Activated T-cell treated with anti-CD3 and anti-CD28 coated beads for 1 hour (primary cell): ENCODE results near the gene IQGAP1.

Source experiments
- DNase-seq: peaks from one replicate; pipeline ENCODE4 v3.0.0-alpha.2; 2020; ENCODE audit warnings: low read depth

Gene IQGAP1

DNA sequence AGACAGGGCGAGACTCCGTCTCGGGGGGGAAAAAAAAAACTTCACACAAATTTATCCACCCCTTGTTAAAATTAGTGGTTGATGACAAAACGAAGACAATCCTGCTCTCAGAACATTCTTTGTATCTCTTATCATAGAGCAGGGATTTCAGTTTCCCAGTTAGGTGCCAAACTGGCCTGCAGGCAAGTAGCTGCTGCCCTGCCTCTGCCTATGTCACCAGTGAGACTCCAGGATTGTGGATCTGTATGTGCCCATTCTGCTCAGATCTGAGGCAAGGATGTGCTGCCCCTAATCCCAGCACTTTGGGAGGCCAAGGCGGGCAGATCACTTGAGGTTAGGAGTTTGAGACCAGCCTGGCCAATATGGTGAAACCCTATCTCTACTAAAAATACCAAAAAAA is 54.4 kb downstream of the IQGAP1 start:
- DNase-seq: no peak

DNA sequence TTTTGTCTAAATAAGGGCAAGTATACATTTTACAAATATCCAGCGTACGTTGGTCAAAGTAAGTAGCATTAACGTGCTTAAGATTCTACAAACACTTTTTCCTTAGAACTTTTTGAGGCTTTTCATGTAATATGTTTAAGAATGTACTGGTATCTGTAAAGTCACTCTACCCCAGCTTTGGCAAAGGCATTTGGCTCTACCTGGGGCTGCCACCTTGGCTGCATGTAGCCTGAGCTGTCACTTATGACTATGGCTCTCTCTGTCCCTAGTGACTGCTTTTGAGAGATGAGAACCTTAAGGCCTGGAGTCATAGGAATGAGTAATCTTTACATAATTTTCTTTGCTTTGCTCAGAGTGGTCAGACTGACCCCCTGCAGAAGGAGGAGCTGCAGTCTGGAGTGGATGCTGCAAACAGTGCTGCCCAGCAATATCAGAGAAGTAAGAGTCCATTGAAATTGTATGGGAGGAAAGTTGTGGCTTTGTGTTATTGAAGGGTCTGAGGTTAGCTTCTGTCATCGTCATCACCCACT is 61.2 kb downstream of the IQGAP1 start:
- DNase-seq: no peak

DNA sequence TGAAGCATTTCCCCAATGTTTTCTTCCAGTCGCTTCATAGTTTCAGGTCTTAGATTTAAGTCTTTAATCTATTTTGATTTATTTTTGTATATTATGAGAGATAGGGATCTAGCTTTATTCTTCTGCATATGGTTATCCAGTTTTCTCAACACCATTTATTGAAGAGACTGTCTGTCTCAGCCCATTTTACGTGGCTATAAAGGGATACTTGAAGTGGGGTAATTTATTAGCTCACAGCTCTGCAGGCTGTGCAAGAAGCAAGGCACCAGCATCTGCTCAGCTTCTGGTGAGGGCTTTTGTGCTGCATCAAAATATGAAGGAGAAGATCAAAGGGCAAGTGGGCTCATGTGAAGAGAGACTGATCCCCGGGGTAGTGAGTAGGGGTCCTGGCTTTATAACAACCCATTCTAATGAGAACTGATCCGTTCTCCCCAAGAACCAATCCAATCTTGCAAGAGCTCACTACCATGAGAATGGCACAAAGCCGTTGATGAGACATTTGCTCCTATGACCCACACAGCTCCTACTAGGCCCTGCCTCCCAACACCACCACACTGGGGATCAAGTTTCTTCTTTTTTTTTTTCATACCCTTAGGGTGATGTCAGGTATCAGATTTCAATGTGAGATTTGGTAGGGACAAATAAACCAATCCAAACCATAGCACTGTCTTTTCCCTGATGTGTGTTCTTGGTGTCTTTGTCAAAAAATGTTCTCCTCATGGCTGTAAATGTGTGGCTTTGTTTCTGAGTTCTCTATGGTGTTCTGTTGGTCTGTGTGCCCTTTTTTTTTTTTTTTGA is 63.2 kb downstream of the IQGAP1 start:
- DNase-seq: no peak

DNA sequence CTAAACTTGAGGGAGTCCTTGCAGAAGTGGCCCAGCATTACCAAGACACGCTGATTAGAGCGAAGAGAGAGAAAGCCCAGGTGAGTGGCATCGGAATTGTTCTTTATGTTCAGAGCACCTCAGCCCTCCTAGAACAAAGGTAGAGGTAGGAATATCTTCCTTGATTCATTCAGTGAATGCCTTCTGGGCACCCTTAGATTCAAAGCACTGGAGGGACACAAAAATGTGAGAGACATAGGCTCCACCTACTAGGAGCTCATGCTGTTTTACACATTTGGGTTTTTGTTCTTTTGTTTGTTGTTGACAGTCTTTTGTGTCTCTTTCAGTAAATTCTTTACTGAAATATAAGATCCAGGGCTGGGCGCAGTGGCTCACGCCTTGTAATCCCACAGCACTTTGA is 68.2 kb downstream of the IQGAP1 start:
- no peak for DNase-seq

DNA sequence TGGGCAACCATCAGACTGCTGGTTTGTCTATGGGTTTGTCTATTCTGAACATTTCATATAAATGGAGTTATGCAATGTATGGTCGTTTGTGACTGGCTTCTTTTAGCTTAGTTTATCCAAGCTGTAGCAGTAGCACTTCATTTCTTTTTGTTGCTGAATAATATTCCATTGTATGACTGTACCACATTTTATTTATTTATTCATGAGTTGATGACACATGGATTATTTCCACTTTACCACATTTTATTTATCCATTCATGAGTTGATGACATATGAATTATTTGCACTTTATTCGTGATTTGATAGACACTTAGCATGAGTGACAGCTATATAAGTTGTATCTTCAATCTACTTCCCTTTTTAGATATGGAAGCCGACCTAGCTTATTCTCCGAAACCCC is 70.0 kb downstream of the IQGAP1 start:
- DNase-seq: no peak

DNA sequence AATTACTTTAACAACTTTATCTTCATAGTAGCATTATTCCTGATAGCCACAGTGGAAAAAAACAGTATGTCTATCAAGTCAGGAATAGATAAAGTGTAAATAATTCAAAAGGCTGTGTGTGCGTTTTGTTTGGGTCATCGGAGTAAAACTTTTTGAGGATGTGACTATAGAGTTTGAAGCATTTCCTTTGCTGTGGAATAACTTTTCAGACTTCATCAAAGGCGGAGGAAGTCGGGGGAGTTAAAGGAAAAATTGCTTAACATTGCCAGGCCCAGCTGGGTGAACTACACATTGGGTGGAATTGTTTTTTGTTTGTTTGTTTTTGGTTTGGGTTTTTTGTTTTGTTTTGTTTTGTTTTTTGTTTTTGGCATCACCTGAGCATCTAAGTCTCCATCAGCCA is 71.3 kb downstream of the IQGAP1 start:
- no peak for DNase-seq

DNA sequence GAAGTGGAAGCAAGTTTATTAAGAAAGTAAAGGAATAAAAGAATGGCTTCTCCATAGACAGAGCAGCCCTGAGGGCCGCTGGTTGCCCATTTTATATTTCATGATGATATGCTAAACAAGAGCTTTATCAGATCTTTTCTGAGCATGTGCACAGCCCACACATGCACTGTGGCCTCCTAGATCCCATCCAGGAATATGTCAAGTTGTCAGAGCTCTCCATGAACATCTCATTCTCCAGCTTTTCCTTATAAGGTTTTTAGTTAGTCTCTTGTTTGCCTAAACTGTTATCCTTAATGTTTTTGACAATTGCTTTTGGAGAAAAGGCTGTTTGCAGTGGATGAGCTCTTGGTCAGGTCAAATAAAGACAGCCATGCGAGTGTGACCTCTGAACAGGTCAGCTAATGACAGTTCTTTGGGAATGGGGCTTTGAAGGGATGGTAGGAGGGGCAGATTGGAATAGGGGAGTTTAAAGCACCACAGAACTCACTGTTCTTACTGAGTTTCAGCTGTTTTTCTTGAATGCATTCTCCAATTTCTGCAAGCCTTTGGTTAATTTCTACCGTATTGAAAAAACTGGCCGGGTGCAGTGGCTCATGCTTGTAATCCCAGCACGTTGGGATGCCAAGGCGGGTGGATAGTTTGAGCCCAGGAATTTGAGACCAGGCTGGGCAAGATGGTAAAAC is 72.2 kb downstream of the IQGAP1 start:
- no peak for DNase-seq

DNA sequence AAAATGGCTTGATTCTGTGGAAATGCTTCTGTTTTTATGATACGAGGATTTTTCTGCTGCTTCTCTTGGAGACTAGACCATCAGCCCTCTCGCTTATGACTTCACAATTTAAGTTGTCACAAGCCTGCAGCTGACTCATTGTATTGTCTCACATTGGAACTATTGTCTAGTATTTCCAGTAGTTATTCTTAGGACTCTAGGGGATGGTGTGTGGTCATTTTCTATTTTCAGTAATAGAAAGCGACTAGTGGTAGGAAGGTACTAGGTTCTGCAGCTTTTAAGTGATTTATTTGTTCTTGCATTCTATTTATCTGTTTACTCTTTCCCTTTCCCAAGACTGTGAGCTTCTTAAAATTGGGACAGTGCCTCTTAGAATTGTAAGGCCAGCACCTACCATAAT is 75.3 kb downstream of the IQGAP1 start:
- DNase-seq: no peak

DNA sequence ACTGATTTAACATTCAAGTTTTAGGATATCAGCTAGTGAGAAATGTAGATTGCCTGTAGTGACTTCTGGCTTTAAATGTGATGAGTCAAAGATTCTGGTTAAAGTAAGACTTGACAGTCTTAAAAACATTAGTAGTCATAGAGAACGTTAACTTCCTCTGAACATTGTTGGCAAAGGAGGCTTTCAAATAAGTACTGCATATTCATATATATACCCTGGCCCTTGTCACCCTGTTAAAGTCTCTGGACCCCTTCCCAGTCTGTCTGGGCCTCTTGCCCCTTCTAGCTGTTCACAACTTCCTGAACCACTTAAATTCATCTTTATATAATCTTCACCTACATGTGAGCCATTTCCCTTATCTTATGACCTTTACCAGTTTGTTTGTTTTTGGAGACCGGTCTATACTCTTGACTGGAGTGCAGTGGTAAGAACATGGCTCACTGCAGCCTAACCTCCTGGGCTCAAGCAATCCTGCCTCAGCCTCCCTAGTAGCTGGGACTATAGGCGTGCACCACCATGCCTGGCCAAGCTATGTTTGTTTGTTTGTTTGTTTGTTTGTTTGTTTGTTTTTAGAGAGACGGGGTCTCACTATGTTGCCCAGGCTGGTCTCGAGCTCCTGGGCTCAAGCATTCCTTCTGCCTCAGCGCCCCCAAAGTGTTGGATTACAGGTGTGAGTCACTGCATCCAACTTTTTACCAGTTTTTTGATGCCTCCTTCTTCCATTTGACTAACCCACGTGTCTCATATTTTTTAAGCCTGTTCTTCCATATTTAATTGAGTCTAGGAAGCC is 77.3 kb downstream of the IQGAP1 start:
- DNase-seq: no peak

DNA sequence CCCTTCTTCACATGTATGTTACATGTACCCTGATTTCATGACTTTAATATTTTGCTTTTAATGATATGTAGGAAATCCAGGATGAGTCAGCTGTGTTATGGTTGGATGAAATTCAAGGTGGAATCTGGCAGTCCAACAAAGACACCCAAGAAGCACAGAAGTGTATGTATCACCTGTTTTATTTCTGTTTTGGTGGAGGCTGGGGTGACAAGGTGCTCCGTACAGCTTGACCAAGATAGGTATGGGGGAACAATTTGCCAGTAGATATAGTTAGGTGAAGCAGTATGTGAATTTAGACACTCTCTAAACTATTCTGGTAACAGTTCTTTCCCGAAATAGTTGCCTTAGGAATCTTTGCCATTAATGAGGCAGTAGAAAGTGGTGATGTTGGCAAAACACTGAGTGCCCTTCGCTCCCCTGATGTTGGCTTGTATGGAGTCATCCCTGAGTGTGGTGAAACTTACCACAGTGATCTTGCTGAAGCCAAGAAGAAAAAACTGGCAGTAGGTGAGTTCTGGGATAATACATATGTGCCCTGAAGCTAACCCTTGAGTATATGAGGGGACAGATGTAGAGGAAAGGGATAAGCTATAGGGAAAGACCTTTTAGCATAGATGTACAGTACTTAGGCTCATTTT is 78.0 kb downstream of the IQGAP1 start:
- DNase-seq: no peak

DNA sequence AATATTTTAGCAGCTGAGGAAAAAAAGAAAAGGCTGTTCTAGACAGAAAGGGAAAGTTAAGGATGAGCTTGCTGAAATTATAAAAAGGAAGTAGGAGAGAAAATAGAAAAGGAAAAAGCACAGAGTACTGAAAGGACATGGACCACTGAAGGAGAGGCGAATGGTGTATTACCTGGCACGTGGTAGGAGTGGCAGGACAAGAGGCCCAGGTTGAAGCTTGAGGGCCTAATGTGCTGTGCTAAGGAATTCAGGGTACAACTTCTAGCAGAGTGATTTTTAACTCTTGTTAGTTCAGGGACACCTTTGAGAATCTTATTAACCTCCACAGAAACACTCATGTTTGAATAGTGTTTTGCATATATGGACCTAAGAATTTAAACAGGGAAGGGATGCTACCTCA is 81.7 kb downstream of the IQGAP1 start:
- DNase-seq: no peak

DNA sequence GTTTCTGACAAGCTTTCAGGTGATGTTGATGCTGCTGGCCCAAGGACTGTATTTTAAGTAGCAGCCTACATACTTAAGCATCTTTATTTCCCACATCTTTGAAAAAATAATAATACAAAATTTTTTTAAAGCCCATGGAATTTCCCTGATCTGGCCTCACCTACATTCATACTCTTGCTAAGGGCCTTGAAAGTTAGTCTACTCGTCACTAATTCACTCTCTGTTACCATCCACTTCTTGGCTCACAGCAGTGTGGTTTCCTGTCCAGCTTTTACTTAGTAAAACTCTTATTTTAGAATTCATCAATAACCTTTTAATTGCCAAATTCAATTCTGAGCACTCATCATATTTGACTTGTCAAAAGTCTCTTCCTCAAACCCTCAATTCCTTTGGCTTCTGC is 82.4 kb downstream of the IQGAP1 start:
- no peak for DNase-seq

DNA sequence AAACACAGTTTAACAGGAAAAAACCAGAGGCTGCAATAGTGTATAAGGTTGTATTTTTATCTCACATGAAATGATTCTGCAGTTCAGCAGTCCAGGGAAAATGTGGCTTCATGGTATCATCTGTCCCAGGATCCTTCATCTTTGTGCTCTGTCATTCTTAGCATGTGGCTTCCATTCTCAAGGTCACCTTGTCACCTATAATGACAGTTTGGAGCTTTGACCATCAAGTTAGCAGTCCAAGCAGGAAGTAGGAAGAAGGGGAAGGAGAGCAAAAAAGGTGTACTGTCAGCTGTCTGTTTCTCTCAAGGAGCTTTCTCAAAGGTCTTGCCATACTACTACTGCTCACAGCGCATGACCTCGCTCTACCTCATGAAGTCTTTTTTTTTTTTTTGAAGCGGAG is 83.1 kb downstream of the IQGAP1 start:
- DNase-seq: no peak

DNA sequence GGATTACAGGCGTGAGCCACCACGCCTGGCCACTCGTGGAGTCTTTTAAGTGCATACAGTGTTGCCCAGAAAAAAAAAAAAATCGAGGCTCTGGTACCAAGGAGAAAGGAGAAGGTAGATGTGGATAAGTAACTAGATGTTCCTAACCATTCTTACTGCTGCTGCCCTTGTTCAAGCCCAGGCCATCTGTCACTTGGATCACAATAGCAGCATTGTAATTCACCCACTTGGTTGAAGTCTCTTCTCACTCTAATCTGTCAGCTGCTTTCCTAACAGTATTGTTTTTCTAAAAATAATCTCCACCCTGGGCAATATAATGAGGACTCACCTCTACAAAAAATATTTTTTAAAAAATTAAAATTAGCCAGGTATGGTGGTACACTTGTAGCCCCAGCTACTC is 83.7 kb downstream of the IQGAP1 start:
- DNase-seq: no peak

DNA sequence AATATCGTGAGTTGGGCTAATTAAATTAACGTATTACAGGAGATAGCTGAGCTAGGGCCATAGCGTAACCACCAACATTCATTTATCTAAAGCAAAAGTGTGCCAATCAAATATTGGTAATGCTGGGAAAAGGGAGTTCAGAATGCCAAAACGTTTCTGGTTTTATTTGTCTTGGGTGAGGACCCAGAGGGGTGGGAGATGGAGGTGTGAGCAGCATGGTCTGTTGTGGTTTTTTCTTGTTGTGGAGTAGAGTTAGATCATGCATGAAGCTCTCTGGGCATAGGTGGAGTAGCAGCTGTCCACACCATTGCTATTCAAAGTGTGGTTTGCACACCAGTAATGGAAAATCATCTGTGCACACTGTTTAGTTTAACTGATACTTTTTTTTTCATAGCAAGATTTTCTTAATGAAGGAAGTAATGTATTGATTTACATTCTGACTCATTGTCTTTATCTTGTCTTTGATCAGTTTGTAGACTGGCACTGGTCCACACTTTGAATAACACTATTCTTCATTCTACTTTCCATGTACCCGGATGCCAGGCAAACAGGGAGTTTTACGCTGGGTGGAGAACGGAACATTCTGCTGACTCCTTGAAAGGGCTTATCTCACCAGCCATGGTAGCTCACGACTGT is 90.9 kb downstream of the IQGAP1 start:
- no peak for DNase-seq

DNA sequence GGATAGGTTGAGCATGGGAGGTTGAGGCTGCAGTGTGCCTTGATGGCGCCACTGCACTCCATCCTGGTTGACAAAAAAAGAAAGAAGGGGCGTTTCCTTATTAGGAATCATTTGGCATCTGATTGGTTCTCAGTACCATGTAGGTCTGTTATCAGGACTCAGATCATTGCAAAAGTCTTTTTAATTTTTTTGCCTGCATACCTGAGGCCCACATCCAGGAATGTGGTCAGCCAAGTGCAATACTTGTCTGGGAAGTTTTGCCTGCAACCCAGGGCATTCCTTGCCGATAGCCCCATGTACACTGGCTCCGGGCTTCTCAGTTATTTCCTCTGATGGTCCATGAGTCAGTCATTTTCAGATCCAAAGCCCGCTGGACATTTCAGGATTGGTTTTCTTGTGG is 91.6 kb downstream of the IQGAP1 start:
- no peak for DNase-seq

DNA sequence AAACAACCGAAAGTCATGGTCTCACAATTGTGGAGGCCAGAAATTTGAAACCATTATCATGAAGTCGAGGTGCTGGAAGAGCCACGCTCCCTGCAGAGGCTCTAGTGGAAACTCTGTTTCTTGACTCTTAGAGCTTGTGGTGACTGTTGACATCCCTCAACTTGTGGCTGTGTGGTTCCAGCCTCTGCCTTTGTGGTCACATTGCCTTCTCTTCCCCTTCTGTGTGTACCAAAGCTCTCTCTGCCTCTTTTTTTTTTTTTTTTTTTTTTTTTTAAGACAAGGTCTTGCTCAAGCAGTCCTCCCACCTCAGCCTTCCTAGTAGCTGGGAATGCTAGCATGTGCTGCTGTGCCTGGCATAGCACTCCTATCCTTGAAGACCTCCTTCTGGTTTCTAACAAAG is 93.0 kb downstream of the IQGAP1 start:
- DNase-seq: no peak

DNA sequence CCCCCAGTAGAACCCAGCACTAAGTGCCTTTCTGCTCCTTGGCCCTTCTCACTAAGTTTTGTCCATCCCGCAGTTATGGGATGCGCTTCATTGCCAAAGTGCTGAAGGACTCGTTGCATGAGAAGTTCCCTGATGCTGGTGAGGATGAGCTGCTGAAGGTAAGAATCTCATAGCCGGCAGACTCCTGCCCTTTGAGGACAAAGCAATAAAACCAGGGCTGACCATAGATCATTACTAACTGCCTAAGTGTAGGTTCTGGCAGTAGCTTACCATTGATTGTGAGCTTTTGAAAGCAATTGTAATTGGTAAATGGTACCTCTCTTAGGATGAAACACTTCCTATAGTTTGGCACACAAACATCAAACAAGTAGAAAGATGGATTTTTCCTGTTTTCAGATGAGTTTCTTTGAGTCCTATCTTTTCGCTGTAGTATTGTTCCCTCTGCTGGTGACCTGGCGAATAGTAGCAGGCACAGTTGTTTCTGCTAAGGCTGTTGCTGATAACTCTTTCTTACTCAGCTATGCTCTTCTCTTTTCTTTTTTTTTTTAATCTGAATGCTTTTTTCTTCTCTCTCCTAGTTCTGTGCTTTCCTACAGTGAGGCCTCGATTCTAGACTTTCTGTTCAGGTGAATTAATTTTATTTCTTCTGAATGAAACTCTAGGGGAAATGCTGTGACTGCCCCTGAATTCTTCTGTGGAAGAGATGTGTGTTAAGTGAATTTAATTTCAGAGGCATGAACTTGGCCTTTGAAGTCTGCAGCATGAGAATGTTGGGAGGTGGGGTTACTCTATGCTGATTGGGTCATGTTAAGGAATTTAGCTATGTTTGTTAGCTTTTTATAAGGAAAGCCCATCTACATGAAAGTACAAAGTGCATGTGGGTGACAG is 94.3 kb downstream of the IQGAP1 start:
- DNase-seq: peak; percentile 33

DNA sequence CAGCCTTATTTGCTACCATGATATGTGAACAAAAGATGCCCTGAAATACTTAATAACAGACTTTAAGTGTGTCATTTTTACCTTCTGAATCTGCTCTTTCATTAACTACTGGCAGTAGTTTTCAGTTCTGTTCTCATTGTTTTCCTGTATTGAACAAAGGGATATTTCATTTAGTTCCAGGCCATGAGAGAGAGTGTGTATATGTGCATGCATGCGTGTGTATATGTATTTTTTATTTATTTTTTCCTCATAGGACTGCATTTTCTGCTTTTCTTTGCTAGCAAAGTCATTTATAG is 94.9 kb downstream of the IQGAP1 start:
- DNase-seq: no peak

DNA sequence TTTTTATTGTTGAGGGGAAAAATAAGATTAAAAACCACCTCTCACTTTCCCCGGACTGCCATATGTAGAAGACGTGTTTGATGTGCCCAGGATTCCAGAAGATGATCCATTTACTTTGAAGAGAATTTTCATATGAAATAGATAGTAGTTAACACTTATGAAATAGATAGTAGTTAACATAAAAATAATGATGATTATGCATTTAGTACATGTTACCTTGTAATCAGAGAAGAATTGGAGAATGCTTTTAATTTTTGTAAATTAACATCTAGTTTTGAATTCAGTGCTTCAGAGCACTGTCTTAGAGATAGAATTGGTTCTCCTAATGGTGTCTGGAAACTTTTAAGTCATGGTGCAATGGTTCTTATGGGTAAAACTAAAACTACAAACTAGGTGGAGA is 95.6 kb downstream of the IQGAP1 start:
- DNase-seq: no peak

DNA sequence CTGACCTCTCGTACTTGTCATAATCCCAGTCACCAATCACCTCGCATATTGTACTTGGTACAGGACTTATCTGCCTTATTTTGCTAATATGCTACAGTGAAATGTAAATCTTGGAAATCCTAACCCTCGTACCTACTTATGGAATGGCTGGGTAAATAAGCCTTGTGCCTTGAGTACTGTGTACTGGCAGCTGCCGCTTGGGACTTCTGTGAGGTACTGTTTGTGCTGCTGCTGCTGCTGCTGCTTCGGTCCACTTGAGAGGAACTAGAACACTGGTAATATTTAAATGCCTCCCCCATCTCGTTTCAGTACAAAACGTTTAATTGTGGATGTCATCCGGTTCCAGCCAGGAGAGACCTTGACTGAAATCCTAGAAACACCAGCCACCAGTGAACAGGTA is 99.1 kb downstream of the IQGAP1 start:
- DNase-seq: no peak
